K562 (cell line): ENCODE data around the gene COL8A2. TPM values are rescaled to one million over a fixed set of nuclear protein-coding genes. Genes with fewer than 3 reads are reported as not detected.

Experiments used
- ARHGAP35 ChIP-seq: fragments of 450-650 bp; IDR thresholded peaks from 2 replicates; pipeline ENCODE4 v1.6.1; 2018; ENCODE audit not compliant: partially characterized antibody
- ETV6 ChIP-seq, 3 experiments: fragments of 150-350 bp in 1 of 3; sonication (generic) in 1 of 3; formaldehyde crosslinking in 1 of 3; IDR thresholded peaks; 2 replicates each; pipeline versions ENCODE4 v1.6.1 to v1.8.0; 2014 to 2022; ENCODE audit warnings: borderline replicate concordance in 2 of 3, low read depth in 2 of 3, antibody characterized with exemption in 1 of 3, low read length in 1 of 3, mild to moderate bottlenecking in 1 of 3, missing genetic modification reagents in 1 of 3
- FOXP1 ChIP-seq: sonication (generic); formaldehyde crosslinking; IDR thresholded peaks from 2 replicates; pipeline ENCODE4 v1.8.0; 2022; ENCODE audit warnings: mild to moderate bottlenecking, missing genetic modification reagents
- HDAC6 ChIP-seq: IDR thresholded peaks from 2 replicates; pipeline ENCODE4 v1.6.1; 2012; ENCODE audit warnings: low read depth, mild to moderate bottlenecking, control low read depth, inconsistent platforms, low read length, moderate library complexity
- HMGN3 ChIP-seq: IDR thresholded peaks from 2 replicates; pipeline ENCODE4 v1.6.1; 2011; ENCODE audit warnings: borderline replicate concordance, low read depth, mild to moderate bottlenecking, mixed read lengths, low read length; ENCODE audit not compliant: insufficient read length; ENCODE audit errors: extremely low read depth
- IRF1 ChIP-seq: sonication (generic); formaldehyde crosslinking; IDR thresholded peaks from 2 replicates; pipeline ENCODE4 v1.8.0; 2022; ENCODE audit warnings: missing genetic modification reagents, mild to moderate bottlenecking, borderline replicate concordance
- MIER1 ChIP-seq: fragments of 450-650 bp; IDR thresholded peaks from 2 replicates; pipeline ENCODE4 v1.6.1; 2016; ENCODE audit warnings: antibody characterized with exemption, mild to moderate bottlenecking, low read depth
- NR2C1 ChIP-seq, 2 experiments: fragments of 450-650 bp; IDR thresholded peaks; 2 replicates each; pipeline ENCODE4 v1.6.1; 2017; ENCODE audit warnings: mild to moderate bottlenecking in 2 of 2, antibody characterized with exemption in 1 of 2, inconsistent platforms in 1 of 2, missing compliant biosample characterization in 1 of 2, missing genetic modification characterization in 1 of 2
- PHB ChIP-seq: fragments of 250-450 bp; sonication (Bioruptor Pico); IDR thresholded peaks from 2 replicates; pipeline ENCODE4 v1.5.0; 2021
- RB1 ChIP-seq: fragments of 450-650 bp; IDR thresholded peaks from 2 replicates; pipeline ENCODE4 v1.6.1; 2017; ENCODE audit warnings: low read depth, mild to moderate bottlenecking
- RBM34 ChIP-seq: fragments of 200-400 bp; formaldehyde crosslinking; IDR thresholded peaks from 2 replicates; pipeline ENCODE4 v1.6.1; 2018; ENCODE audit warnings: low read length, borderline replicate concordance; ENCODE audit not compliant: insufficient read depth
- TGIF2 ChIP-seq: sonication (generic); formaldehyde crosslinking; IDR thresholded peaks from 2 replicates; pipeline ENCODE4 v1.8.1; 2022; ENCODE audit warnings: mild to moderate bottlenecking, missing genetic modification reagents, moderate library complexity
- ZFP91 ChIP-seq: sonication (generic); formaldehyde crosslinking; IDR thresholded peaks from 2 replicates; pipeline ENCODE4 v1.8.0; 2022; ENCODE audit warnings: mild to moderate bottlenecking, missing genetic modification reagents
- ZFX ChIP-seq: sonication (generic); formaldehyde crosslinking; IDR thresholded peaks from 2 replicates; pipeline ENCODE4 v1.8.0; 2022; ENCODE audit warnings: mild to moderate bottlenecking, missing genetic modification reagents, moderate library complexity
- ZKSCAN1 ChIP-seq: fragments of 150-350 bp; IDR thresholded peaks from 2 replicates; pipeline ENCODE4 v1.6.1; 2016; ENCODE audit warnings: low read depth, low read length
- ZNF253 ChIP-seq: fragments of 250-450 bp; sonication (Bioruptor Pico); conservative IDR thresholded peaks from 2 replicates; pipeline ENCODE4 v1.6.1; 2021; ENCODE audit warnings: mild to moderate bottlenecking
- ZNF583 ChIP-seq: fragments of 250-450 bp; sonication (Bioruptor Pico); IDR thresholded peaks from 2 replicates; pipeline ENCODE4 v1.4.0; 2020
- ZNF584 ChIP-seq: fragments of 200-800 bp; sonication (Bioruptor generic); IDR thresholded peaks from 2 replicates; pipeline ENCODE4 v1.6.1; 2016; ENCODE audit warnings: low read depth, mild to moderate bottlenecking, missing genetic modification characterization, missing compliant biosample characterization
- ZNF589 ChIP-seq: fragments of 200-800 bp; sonication (Bioruptor generic); IDR thresholded peaks from 2 replicates; pipeline ENCODE4 v1.6.1; 2016; ENCODE audit warnings: low read depth, missing genetic modification characterization, missing compliant biosample characterization
- ZNF740 ChIP-seq, 3 experiments: fragments of 200-800 bp in 1 of 3; sonication (Bioruptor generic) in 1 of 3; sonication (generic) in 1 of 3; formaldehyde crosslinking in 1 of 3; IDR thresholded peaks; 2 replicates each; pipeline versions ENCODE4 v1.6.1 to v1.8.0; 2016 to 2022; ENCODE audit warnings: mild to moderate bottlenecking in 2 of 3, missing compliant biosample characterization in 2 of 3, missing genetic modification characterization in 2 of 3, missing genetic modification reagents in 1 of 3
- polyA plus RNA-seq, 8 experiments: library from polyadenylated mRNA; depleted of rRNA in 4 of 8; stranded (reverse) in 5 of 8; unstranded in 3 of 8; fragments of >200 nt; fragmentation: Nextera tagmentation in 2 of 8; fragmentation: Illumina TruSeq in 1 of 8; extraction: Ambion mirVana in 2 of 8; extraction: Trizol in 1 of 8; gene quantifications; 2 replicates each; pipeline versions ENCODE4 v1.2.1 to v1.2.3, GENCODE V29; 2011 to 2014; ENCODE audit warnings: inconsistent platforms in 1 of 8, missing spikeins in 1 of 8
- total RNA-seq, 7 experiments: library from RNA; depleted of rRNA in 6 of 7; stranded (reverse); fragments of >200 nt in 6 of 7; fragmentation: Illumina TruSeq in 2 of 7; extraction: Trizol in 2 of 7; gene quantifications; 2 replicates each; pipeline versions ENCODE4 v1.2.1 to v1.2.3, GENCODE V29; 2011 to 2021; ENCODE audit warnings: low replicate concordance in 1 of 7

Gene COL8A2
- total and polyA plus RNA-seq, 9 of the 15 experiments (the other 6 are each of a cell fraction or from before 2014, with no cell fraction given), result 0.03 to 0.14 (median 0.04) TPM; not detected in 5

- TF ChIP-seq ZFX (CRISPR knock-in tag) (peak; percentile 97), HDAC6 (no peak), FOXP1 (CRISPR knock-in tag) (peak; percentile 54), ZNF253 (CRISPR knock-in tag) (no peak), RBM34 (no peak), ZKSCAN1 (peak; percentile 98), HMGN3 (peak; percentile 87), ZNF740 (CRISPR knock-in tag; IDR thresholded peaks at IDR 0.05) (peak; percentile 27; the same call in 1 of the 2 replicates), ZNF740 (tag; IDR thresholded peaks at IDR 0.05) (no peak), ZNF589 (CRISPR knock-in tag) (peak; percentile 78; the same call in 1 of the 2 replicates), NR2C1 (IDR thresholded peaks at IDR 0.05) (0 out of 2 replicates have a peak, but pooled peaks have one; percentile 27), NR2C1 (tag; IDR thresholded peaks at IDR 0.05) (peak; percentile 86), ZNF584 (0 out of 2 replicates have a peak, but pooled peaks have one; percentile 40), ARHGAP35 (no peak), TGIF2 (CRISPR knock-in tag) (no peak), PHB (CRISPR knock-in tag) (no peak), MIER1 (no peak), RB1 (peak; percentile 89), ETV6 (IDR thresholded peaks at IDR 0.05; ENCODE audit: borderline replicate concordance in 1 of 2, low read depth in 2 of 2, low read length in 1 of 2) (no peak; a peak in 1 of 4 replicates), ETV6 (CRISPR knock-in tag; IDR thresholded peaks at IDR 0.05; ENCODE audit: borderline replicate concordance) (no peak), ZNF583 (no peak), IRF1 (CRISPR knock-in tag) (no peak), ZFP91 (CRISPR knock-in tag) (peak; percentile 75; the same call in 1 of the 2 replicates)
Measured at GRCh38 chr1:36149237-36149972, 24.4 kb upstream of the COL8A2 start, which contains the start of gene TRAPPC3 (continued).
